SJSA1 (cell line): ENCODE data around the gene RASGRF2. TPM values are rescaled to one million over a fixed set of nuclear protein-coding genes. Genes with fewer than 3 reads are reported as not detected.
"Not testable (repeated sequence)": the region's sequence is repeated elsewhere in the genome, so short reads cannot be mapped to it uniquely, and the experiment has no call there.

Source experiments
- DNase-seq, 2 experiments: peaks; one replicate each; pipeline ENCODE4 v3.0.0-alpha.2; 2015 to 2020; ENCODE audit warnings: low spot score in 2 of 2, low read depth in 1 of 2
- H3K27ac ChIP-seq: fragments of 250-450 bp; sonication (Bioruptor Pico); 2 replicates; pipeline ENCODE4 v1.5.1; 2020; ENCODE audit warnings: mild to moderate bottlenecking, moderate library complexity
- H3K27me3 ChIP-seq: fragments of 250-450 bp; sonication (Bioruptor Pico); replicated peaks from 2 replicates; pipeline ENCODE4 v1.5.1; 2020; ENCODE audit warnings: mild to moderate bottlenecking, moderate library complexity
- H3K36me3 ChIP-seq: fragments of 250-450 bp; sonication (Bioruptor Pico); 2 replicates; pipeline ENCODE4 v1.5.1; 2020; ENCODE audit warnings: mild to moderate bottlenecking
- H3K4me1 ChIP-seq: fragments of 250-450 bp; sonication (Bioruptor Pico); replicated peaks from 2 replicates; pipeline ENCODE4 v1.6.1; 2021; ENCODE audit warnings: mild to moderate bottlenecking
- H3K4me3 ChIP-seq: fragments of 250-450 bp; sonication (Bioruptor Pico); 2 replicates; pipeline ENCODE4 v1.5.1; 2020; ENCODE audit warnings: mild to moderate bottlenecking
- H3K9me3 ChIP-seq: fragments of 250-450 bp; sonication (Bioruptor Pico); replicated peaks from 2 replicates; pipeline ENCODE4 v1.5.1; 2020; ENCODE audit warnings: mild to moderate bottlenecking
- total RNA-seq: library from RNA; depleted of rRNA; stranded (reverse); fragments of >200 nt; shearing (Covaris generic); gene quantifications from 2 replicates; pipeline ENCODE4 v1.2.3, GENCODE V29; 2014

Gene RASGRF2
- total RNA-seq, 1 experiment from 2014 or later = 12.5 TPM

GRCh38 chr5:81270394-81271027 lies 310.3 kb downstream of the RASGRF2 start:
- H3K36me3 ChIP-seq, H3K4me3 ChIP-seq, H3K4me1 ChIP-seq, H3K27me3 ChIP-seq, H3K9me3 ChIP-seq, H3K27ac ChIP-seq, DNase-seq: not testable (repeated sequence)
